Neural cell (in vitro differentiated cells): Measurements from ENCODE around the gene FAM153A.
"Not testable (repeated sequence)": the region's sequence is repeated elsewhere in the genome, so short reads cannot be mapped to it uniquely, and the experiment has no call there.

Experiments used
- EP300 ChIP-seq: fragments of 450-650 bp; conservative IDR thresholded peaks from 2 replicates; pipeline ENCODE4 v1.6.1; 2014; ENCODE audit warnings: antibody characterized with exemption, mild to moderate bottlenecking, moderate library complexity; ENCODE audit not compliant: poor library complexity, severe bottlenecking
- EZH2 ChIP-seq: fragments of 200-600, 300-800 bp; shearing (Covaris generic), sonication (generic); IDR thresholded peaks from 2 replicates; pipeline ENCODE4 v1.6.1; 2014; ENCODE audit warnings: antibody characterized with exemption, low read length, borderline replicate concordance, mild to moderate bottlenecking; ENCODE audit not compliant: insufficient read depth, poor library complexity, severe bottlenecking
- POLR2AphosphoS5 ChIP-seq: IDR thresholded peaks from 2 replicates; pipeline ENCODE4 v1.6.1; 2012
- RAD21 ChIP-seq: fragments of 450-650 bp; conservative IDR thresholded peaks from 2 replicates; pipeline ENCODE4 v1.6.1; 2014; ENCODE audit warnings: antibody characterized with exemption, mild to moderate bottlenecking, moderate library complexity
- SMC3 ChIP-seq: fragments of 450-650 bp; conservative IDR thresholded peaks from 2 replicates; pipeline ENCODE4 v1.6.1; 2014; ENCODE audit warnings: antibody characterized with exemption, mild to moderate bottlenecking, moderate library complexity; ENCODE audit not compliant: poor library complexity
- TF ChIP-seq, protein P1 (sequence below): fragments of 450-650 bp; IDR thresholded peaks from 2 replicates; pipeline ENCODE4 v1.5.1; 2014; ENCODE audit warnings: antibody characterized with exemption, mild to moderate bottlenecking, moderate library complexity; ENCODE audit not compliant: poor library complexity, severe bottlenecking
- TF ChIP-seq, protein P2 (sequence below): IDR thresholded peaks from 2 replicates; pipeline ENCODE4 v1.6.1; 2012; ENCODE audit warnings: borderline replicate concordance

DNA sequence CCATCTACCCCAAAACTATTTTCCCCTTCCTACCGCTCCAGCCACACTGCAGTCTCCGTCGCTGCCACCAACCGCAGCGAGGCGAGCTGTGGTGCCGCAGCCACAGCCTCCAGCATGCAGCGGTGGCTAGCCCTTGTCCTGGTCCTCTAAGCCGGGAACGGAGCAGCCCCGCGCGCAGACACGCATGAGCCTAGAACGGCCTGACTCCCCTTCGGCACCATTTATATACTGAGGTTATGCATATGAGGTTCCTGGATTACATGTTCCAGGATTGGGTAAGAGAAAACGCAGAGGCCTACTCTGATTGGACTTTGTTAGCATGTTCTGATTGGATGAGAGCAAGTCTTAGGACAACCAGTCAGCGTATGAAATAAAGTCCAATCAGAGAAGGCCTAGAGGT lies 24.6 kb upstream of the FAM153A start:
- not testable (repeated sequence) for TF ChIP-seq POLR2AphosphoS5, SMC3, EP300, EZH2, RAD21
- TF ChIP-seq, protein P1, sequence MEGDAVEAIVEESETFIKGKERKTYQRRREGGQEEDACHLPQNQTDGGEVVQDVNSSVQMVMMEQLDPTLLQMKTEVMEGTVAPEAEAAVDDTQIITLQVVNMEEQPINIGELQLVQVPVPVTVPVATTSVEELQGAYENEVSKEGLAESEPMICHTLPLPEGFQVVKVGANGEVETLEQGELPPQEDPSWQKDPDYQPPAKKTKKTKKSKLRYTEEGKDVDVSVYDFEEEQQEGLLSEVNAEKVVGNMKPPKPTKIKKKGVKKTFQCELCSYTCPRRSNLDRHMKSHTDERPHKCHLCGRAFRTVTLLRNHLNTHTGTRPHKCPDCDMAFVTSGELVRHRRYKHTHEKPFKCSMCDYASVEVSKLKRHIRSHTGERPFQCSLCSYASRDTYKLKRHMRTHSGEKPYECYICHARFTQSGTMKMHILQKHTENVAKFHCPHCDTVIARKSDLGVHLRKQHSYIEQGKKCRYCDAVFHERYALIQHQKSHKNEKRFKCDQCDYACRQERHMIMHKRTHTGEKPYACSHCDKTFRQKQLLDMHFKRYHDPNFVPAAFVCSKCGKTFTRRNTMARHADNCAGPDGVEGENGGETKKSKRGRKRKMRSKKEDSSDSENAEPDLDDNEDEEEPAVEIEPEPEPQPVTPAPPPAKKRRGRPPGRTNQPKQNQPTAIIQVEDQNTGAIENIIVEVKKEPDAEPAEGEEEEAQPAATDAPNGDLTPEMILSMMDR = not testable (repeated sequence)
- TF ChIP-seq, protein P2, sequence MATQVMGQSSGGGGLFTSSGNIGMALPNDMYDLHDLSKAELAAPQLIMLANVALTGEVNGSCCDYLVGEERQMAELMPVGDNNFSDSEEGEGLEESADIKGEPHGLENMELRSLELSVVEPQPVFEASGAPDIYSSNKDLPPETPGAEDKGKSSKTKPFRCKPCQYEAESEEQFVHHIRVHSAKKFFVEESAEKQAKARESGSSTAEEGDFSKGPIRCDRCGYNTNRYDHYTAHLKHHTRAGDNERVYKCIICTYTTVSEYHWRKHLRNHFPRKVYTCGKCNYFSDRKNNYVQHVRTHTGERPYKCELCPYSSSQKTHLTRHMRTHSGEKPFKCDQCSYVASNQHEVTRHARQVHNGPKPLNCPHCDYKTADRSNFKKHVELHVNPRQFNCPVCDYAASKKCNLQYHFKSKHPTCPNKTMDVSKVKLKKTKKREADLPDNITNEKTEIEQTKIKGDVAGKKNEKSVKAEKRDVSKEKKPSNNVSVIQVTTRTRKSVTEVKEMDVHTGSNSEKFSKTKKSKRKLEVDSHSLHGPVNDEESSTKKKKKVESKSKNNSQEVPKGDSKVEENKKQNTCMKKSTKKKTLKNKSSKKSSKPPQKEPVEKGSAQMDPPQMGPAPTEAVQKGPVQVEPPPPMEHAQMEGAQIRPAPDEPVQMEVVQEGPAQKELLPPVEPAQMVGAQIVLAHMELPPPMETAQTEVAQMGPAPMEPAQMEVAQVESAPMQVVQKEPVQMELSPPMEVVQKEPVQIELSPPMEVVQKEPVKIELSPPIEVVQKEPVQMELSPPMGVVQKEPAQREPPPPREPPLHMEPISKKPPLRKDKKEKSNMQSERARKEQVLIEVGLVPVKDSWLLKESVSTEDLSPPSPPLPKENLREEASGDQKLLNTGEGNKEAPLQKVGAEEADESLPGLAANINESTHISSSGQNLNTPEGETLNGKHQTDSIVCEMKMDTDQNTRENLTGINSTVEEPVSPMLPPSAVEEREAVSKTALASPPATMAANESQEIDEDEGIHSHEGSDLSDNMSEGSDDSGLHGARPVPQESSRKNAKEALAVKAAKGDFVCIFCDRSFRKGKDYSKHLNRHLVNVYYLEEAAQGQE = not testable (repeated sequence)
